RWPE2 (cell line): Measurements from ENCODE around the gene IRF2BPL.

ENCODE experiments used
- ATAC-seq: fragments of 200-7000 bp; cut with Tn5 transposase; 3 replicates; pipeline ENCODE4 v1.9.1; 2021; ENCODE audit warnings: low read depth
- DNase-seq: peaks from one replicate; pipeline ENCODE4 v3.0.0-alpha.2; 2020; ENCODE audit warnings: low spot score
- H3K27ac ChIP-seq: fragments of 450-650 bp; 2 replicates; pipeline ENCODE4 v1.5.1; 2017; ENCODE audit warnings: mild to moderate bottlenecking; ENCODE audit not compliant: poor library complexity, severe bottlenecking
- H3K27me3 ChIP-seq: fragments of 250-450 bp; sonication (Bioruptor Pico); 2 replicates; pipeline ENCODE4 v1.5.1; 2021; ENCODE audit warnings: mild to moderate bottlenecking, moderate library complexity; ENCODE audit not compliant: insufficient read depth, poor library complexity, severe bottlenecking
- H3K36me3 ChIP-seq: fragments of 250-450 bp; sonication (Bioruptor Pico); 2 replicates; pipeline ENCODE4 v1.5.1; 2020; ENCODE audit warnings: low read depth, mild to moderate bottlenecking, moderate library complexity
- H3K4me1 ChIP-seq: fragments of 250-450 bp; sonication (Bioruptor Pico); 2 replicates; pipeline ENCODE4 v1.5.1; 2021; ENCODE audit warnings: mild to moderate bottlenecking, moderate library complexity; ENCODE audit not compliant: insufficient read depth, poor library complexity, severe bottlenecking
- H3K4me3 ChIP-seq: fragments of 250-450 bp; sonication (Bioruptor Pico); 2 replicates; pipeline ENCODE4 v1.5.1; 2021; ENCODE audit warnings: mild to moderate bottlenecking, moderate library complexity; ENCODE audit not compliant: severe bottlenecking
- H3K9me3 ChIP-seq: fragments of 250-450 bp; sonication (Bioruptor Pico); 2 replicates; pipeline ENCODE4 v1.5.1; 2021; ENCODE audit warnings: mild to moderate bottlenecking, moderate library complexity; ENCODE audit not compliant: severe bottlenecking
- CTCF ChIP-seq: fragments of 450-650 bp; IDR thresholded peaks from one replicate; pipeline ENCODE4 v1.5.1; 2017; ENCODE audit warnings: mild to moderate bottlenecking, moderate library complexity; ENCODE audit not compliant: poor library complexity, severe bottlenecking

IRF2BPL gene

GRCh38 chr14:77033622-77034589, 5.4 kb upstream of the IRF2BPL start:
- no peaks in the 10 kb centered on the region for H3K27me3 ChIP-seq
- no peaks in the 10 kb centered on the region for H3K9me3 ChIP-seq
- TF ChIP-seq CTCF = no peak
- peak; percentile 47 for ATAC-seq
- H3K4me3 ChIP-seq = peak overlapping the region; percentile 34
- H3K27ac ChIP-seq = peak overlapping the region; percentile 98
- H3K36me3 ChIP-seq = no peaks in the 10 kb centered on the region
- DNase-seq = peak; percentile 93
- H3K4me1 ChIP-seq = peaks cover 55% of the 10 kb centered on the region

GRCh38 chr14:77032844-77033621, 4.5 kb upstream of the IRF2BPL start:
- Histone ChIP-seq H3K4me1 (peaks cover 48% of the 10 kb centered on the region), H3K27ac (peak overlapping the region; percentile 98), H3K9me3 (no peaks in the 10 kb centered on the region), H3K4me3 (peak overlapping the region; percentile 34), H3K27me3 (no peaks in the 10 kb centered on the region), H3K36me3 (no peaks in the 10 kb centered on the region)
- peak; percentile 40 for TF ChIP-seq CTCF
- ATAC-seq = peak; percentile 71
- peak; percentile 100 for DNase-seq

- H3K9me3 ChIP-seq = no peaks in the 10 kb centered on the region
- H3K36me3 ChIP-seq = no peaks in the 10 kb centered on the region
- H3K27ac ChIP-seq = peak overlapping the region; percentile 98
- peaks cover 42% of the 10 kb centered on the region for H3K4me1 ChIP-seq
- no peak; the same call in 2 of the 3 replicates for ATAC-seq
- TF ChIP-seq CTCF = no peak
- H3K27me3 ChIP-seq = no peaks in the 10 kb centered on the region
- peak; percentile 55 for DNase-seq
- peak overlapping the region; percentile 1 for H3K4me3 ChIP-seq
Observed at GRCh38 chr14:77032491-77032843, 4.0 kb upstream of the IRF2BPL start.

- ATAC-seq = no peak
- TF ChIP-seq CTCF = no peak
- H3K27me3 ChIP-seq = no peaks in the 10 kb centered on the region
- H3K9me3 ChIP-seq = no peaks in the 10 kb centered on the region
- peak overlapping the region; percentile 98 for H3K27ac ChIP-seq
- DNase-seq = no peak
- peaks cover 1% of the 10 kb centered on the region; the same call in 1 of the 2 replicates for H3K36me3 ChIP-seq
- no peak overlapping the region for H3K4me3 ChIP-seq
- peaks cover 42% of the 10 kb centered on the region for H3K4me1 ChIP-seq
Observed at GRCh38 chr14:77031759-77032490, 3.4 kb upstream of the IRF2BPL start.
